ENCODE measurements around the gene KLK7. TPM values are rescaled to one million over a fixed set of nuclear protein-coding genes. Genes with fewer than 3 reads are reported as not detected.

The KLK7 gene
- total RNA-seq, 4 donors from 2014 or later = 48.3 to 418 (median 218) TPM

GRCh38 chr19:51024924-51025323, 41.2 kb upstream of the KLK7 start:
- DNase-seq (ENCODE audit: low spot score in 2 of 2) = no peak
- Histone ChIP-seq H3K4me3 (peak overlapping the region; percentile 34), H3K4me1 (peaks cover 16% of the 10 kb centered on the region), H3K27me3 (peaks cover 45% of the 10 kb centered on the region), H3K9me3 (no peaks in the 10 kb centered on the region), H3K27ac (no peak overlapping the region), H3K36me3 (no peaks in the 10 kb centered on the region)
- no peak for TF ChIP-seq POLR2A (IDR thresholded peaks at IDR 0.05)
- TF ChIP-seq EP300 (IDR thresholded peaks at IDR 0.05) = no peak
- 40% methylated on average over 5 of the region's 5 CpGs for WGBS

- H3K27me3 ChIP-seq = peaks cover 55% of the 10 kb centered on the region
- DNase-seq (ENCODE audit: low spot score in 2 of 2) = no peak
- H3K4me1 ChIP-seq = peaks cover 26% of the 10 kb centered on the region
- TF ChIP-seq CTCF (IDR thresholded peaks at IDR 0.05) = no peak
- no peak for TF ChIP-seq POLR2A (IDR thresholded peaks at IDR 0.05)
- no peak for TF ChIP-seq POLR2AphosphoS5 (IDR thresholded peaks at IDR 0.05)
- no peak for TF ChIP-seq EP300 (IDR thresholded peaks at IDR 0.05)
- no peak overlapping the region for H3K27ac ChIP-seq
- WGBS = 77% methylated on average over 11 of the region's 11 CpGs
- no peaks in the 10 kb centered on the region for H3K9me3 ChIP-seq
- H3K4me3 ChIP-seq = no peak overlapping the region
- H3K36me3 ChIP-seq = no peaks in the 10 kb centered on the region
These were observed 40.2 kb upstream of the KLK7 start for GRCh38 chr19:51023946-51024345.

GRCh38 chr19:51022526-51022925, 38.8 kb upstream of the KLK7 start:
- no peaks in the 10 kb centered on the region for H3K36me3 ChIP-seq
- H3K9me3 ChIP-seq = no peaks in the 10 kb centered on the region
- TF ChIP-seq POLR2A (IDR thresholded peaks at IDR 0.05) (no peak), CTCF (IDR thresholded peaks at IDR 0.05) (no peak), EP300 (IDR thresholded peaks at IDR 0.05) (no peak), POLR2AphosphoS5 (IDR thresholded peaks at IDR 0.05) (no peak)
- H3K27me3 ChIP-seq = peaks cover 63% of the 10 kb centered on the region
- WGBS = 76% methylated on average over 14 of the region's 14 CpGs
- no peak overlapping the region for H3K4me3 ChIP-seq
- DNase-seq (ENCODE audit: low spot score in 2 of 2) = no peak
- peaks cover 36% of the 10 kb centered on the region for H3K4me1 ChIP-seq
- no peak overlapping the region for H3K27ac ChIP-seq

- H3K27ac ChIP-seq = no peak overlapping the region
- WGBS = 23% methylated on average over 7 of the region's 7 CpGs
- H3K27me3 ChIP-seq = peaks cover 67% of the 10 kb centered on the region
- DNase-seq (ENCODE audit: low spot score in 2 of 2) = no peak
- H3K4me3 ChIP-seq = no peak overlapping the region
- peak; percentile 14 to 42 for TF ChIP-seq CTCF (IDR thresholded peaks at IDR 0.05)
- TF ChIP-seq POLR2AphosphoS5 (IDR thresholded peaks at IDR 0.05) = no peak
- TF ChIP-seq EP300 (IDR thresholded peaks at IDR 0.05) = no peak
- TF ChIP-seq POLR2A (IDR thresholded peaks at IDR 0.05) = no peak
- no peaks in the 10 kb centered on the region for H3K36me3 ChIP-seq
- peaks cover 44% of the 10 kb centered on the region for H3K4me1 ChIP-seq
- H3K9me3 ChIP-seq = no peaks in the 10 kb centered on the region
These were observed 37.4 kb upstream of the KLK7 start for GRCh38 chr19:51020988-51021651.

- H3K4me3 ChIP-seq = peak within 1 kb of the TSS; percentile 44
- 3% methylated on average over 14 of the region's 14 CpGs for WGBS
- H3K9me3 ChIP-seq = no peaks in the 10 kb centered on the region
- peaks cover 75% of the 10 kb centered on the region for H3K27me3 ChIP-seq
- peaks cover 44% of the 10 kb centered on the region for H3K4me1 ChIP-seq
- H3K36me3 ChIP-seq = no peaks in the 10 kb centered on the region
- DNase-seq (ENCODE audit: low spot score in 2 of 2) = no peak
- H3K27ac ChIP-seq = peak within 1 kb of the TSS; percentile 72
- TF ChIP-seq EP300 (IDR thresholded peaks at IDR 0.05) = no peak
- TF ChIP-seq POLR2A (IDR thresholded peaks at IDR 0.05) = no peak
- no peak for TF ChIP-seq CTCF (IDR thresholded peaks at IDR 0.05)
- TF ChIP-seq POLR2AphosphoS5 (IDR thresholded peaks at IDR 0.05) = no peak
These were observed 35.8 kb upstream of the KLK7 start, which contains the start of gene KLK10 for GRCh38 chr19:51019544-51019925. Gene KLK10 (minus strand): TSS chr19:51019709. CDS start chr19:51019130, 579 bp downstream.

All from suprapubic skin (tissue), 4 donors.